ENCODE data around the gene CEPT1. TPM values are rescaled to one million over a fixed set of nuclear protein-coding genes. Genes with fewer than 3 reads are reported as not detected.

The CEPT1 gene
- total RNA-seq, 4 donors from 2014 or later: 60.5 to 78.0 (median 72.8) TPM

GRCh38 chr1:111116496-111116895, 23.5 kb upstream of the CEPT1 start:
- TF ChIP-seq CTCF (IDR thresholded peaks at IDR 0.05; ENCODE audit: low read depth): no peak

GRCh38 chr1:111126354-111126753, 13.7 kb upstream of the CEPT1 start:
- no peak for TF ChIP-seq CTCF (IDR thresholded peaks at IDR 0.05; ENCODE audit: low read depth)

- TF ChIP-seq CTCF (IDR thresholded peaks at IDR 0.05; ENCODE audit: low read depth): no peak
Observed at GRCh38 chr1:111127923-111128643, 11.9 kb upstream of the CEPT1 start.

- TF ChIP-seq CTCF (IDR thresholded peaks at IDR 0.05; ENCODE audit: low read depth): no peak
Observed at GRCh38 chr1:111129376-111129775, 10.6 kb upstream of the CEPT1 start.

GRCh38 chr1:111131693-111132092, 8.3 kb upstream of the CEPT1 start:
- no peak for TF ChIP-seq CTCF (IDR thresholded peaks at IDR 0.05; ENCODE audit: low read depth)

GRCh38 chr1:111133866-111134265, 6.2 kb upstream of the CEPT1 start:
- no peak for TF ChIP-seq CTCF (IDR thresholded peaks at IDR 0.05; ENCODE audit: low read depth)

GRCh38 chr1:111139324-111139955, 583 bp upstream of the CEPT1 start:
- no peak for TF ChIP-seq CTCF (IDR thresholded peaks at IDR 0.05; ENCODE audit: low read depth)

Measured in subcutaneous adipose tissue (tissue), 4 donors.